Stomach (tissue), 4 donors: ENCODE measurements around the gene DISP3.

Source experiments
- CTCF ChIP-seq, 7 experiments: fragments of 450-650 bp in 4 of 7; fragments of 200-600 bp in 3 of 7; sonication (generic) in 3 of 7; IDR thresholded peaks; one replicate each; pipeline ENCODE4 v1.5.1; 2016 to 2019; ENCODE audit warnings: antibody characterized with exemption in 7 of 7, control low read depth in 2 of 7, mild to moderate bottlenecking in 1 of 7
- EP300 ChIP-seq: sonication (generic); formaldehyde crosslinking; IDR thresholded peaks from one replicate; pipeline ENCODE4 v1.6.1; 2017; ENCODE audit warnings: antibody characterized with exemption
- POLR2AphosphoS5 ChIP-seq, 3 donors: sonication (generic); formaldehyde crosslinking; IDR thresholded peaks; one replicate each; pipeline ENCODE4 v1.6.1; 2016; ENCODE audit warnings: antibody characterized with exemption in 3 of 3

DNA sequence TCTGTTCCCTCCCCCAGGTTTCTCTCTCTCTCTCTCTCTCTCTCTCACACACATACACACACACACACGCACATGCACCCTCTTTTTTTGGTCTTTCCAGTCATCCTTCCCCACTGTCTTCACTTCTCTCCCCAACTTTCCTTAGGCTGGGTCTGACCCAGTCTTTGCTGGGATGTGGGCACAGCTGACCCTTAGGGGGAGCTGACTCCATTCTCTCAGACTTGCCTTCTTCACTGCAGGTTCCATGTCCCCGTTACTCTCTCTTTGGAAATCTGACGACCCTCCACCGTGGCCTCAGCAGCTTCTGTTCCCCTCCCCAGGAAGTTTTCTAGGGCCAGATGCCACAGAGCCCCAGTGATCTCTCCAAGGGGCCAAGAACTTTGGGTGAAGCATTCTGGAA is 2.1 kb downstream of the DISP3 start:
- TF ChIP-seq CTCF (IDR thresholded peaks at IDR 0.05) (no peak), EP300 (no peak), POLR2AphosphoS5 (IDR thresholded peaks at IDR 0.05) (no peak)
